Prostate gland (tissue), 2 donors: ENCODE data around the gene C12orf56.

Experiments used
- CTCF ChIP-seq, 4 experiments: fragments of 200-600 bp in 2 of 4; fragments of 450-650 bp in 2 of 4; sonication (generic) in 2 of 4; IDR thresholded peaks; 1 replicate in 3 of 4; 2 replicates in 1 of 4; pipeline ENCODE4 v1.5.1; 2016 to 2019; ENCODE audit warnings: antibody characterized with exemption in 4 of 4, mild to moderate bottlenecking in 2 of 4, moderate library complexity in 2 of 4
- POLR2A ChIP-seq: fragments of 450-650 bp; IDR thresholded peaks from one replicate; pipeline ENCODE4 v1.6.1; 2016; ENCODE audit warnings: antibody characterized with exemption, mild to moderate bottlenecking
- POLR2AphosphoS5 ChIP-seq: sonication (generic); formaldehyde crosslinking; IDR thresholded peaks from one replicate; pipeline ENCODE4 v1.6.1; 2017; ENCODE audit warnings: antibody characterized with exemption

GRCh38 chr12:64433915-64434314, 43.4 kb upstream of the C12orf56 start:
- no peak for TF ChIP-seq CTCF (IDR thresholded peaks at IDR 0.05)
- no peak for TF ChIP-seq POLR2AphosphoS5
- no peak for TF ChIP-seq POLR2A
